K562 (cell line): Measurements from ENCODE around the gene VARS1. TPM values are rescaled to one million over a fixed set of nuclear protein-coding genes. Genes with fewer than 3 reads are reported as not detected.

Experiments used
- CCAR2 ChIP-seq: fragments of 200-400 bp; formaldehyde crosslinking; IDR thresholded peaks from 2 replicates; pipeline ENCODE4 v1.6.1; 2017; ENCODE audit warnings: mild to moderate bottlenecking, low read depth, low read length
- CREB3L1 ChIP-seq: fragments of 450-650 bp; IDR thresholded peaks from 2 replicates; pipeline ENCODE4 v1.6.1; 2014; ENCODE audit warnings: low read depth, mild to moderate bottlenecking, moderate library complexity, borderline replicate concordance
- E2F3 ChIP-seq: fragments of 250-450 bp; sonication (Bioruptor Pico); IDR thresholded peaks from 2 replicates; pipeline ENCODE4 v1.4.0; 2020; ENCODE audit warnings: mild to moderate bottlenecking
- FIP1L1 ChIP-seq: fragments of 200-400 bp; formaldehyde crosslinking; IDR thresholded peaks from 2 replicates; pipeline ENCODE4 v1.6.1; 2018; ENCODE audit warnings: mild to moderate bottlenecking, low read depth, low read length; ENCODE audit not compliant: poor library complexity, severe bottlenecking
- FOXJ3 ChIP-seq: sonication (generic); formaldehyde crosslinking; IDR thresholded peaks from 2 replicates; pipeline ENCODE4 v1.4.0; 2020; ENCODE audit warnings: mild to moderate bottlenecking, missing genetic modification reagents
- FOXK2 ChIP-seq, 2 experiments: fragments of 450-650 bp; IDR thresholded peaks in 1 of 2; conservative IDR thresholded peaks in 1 of 2; 2 replicates each; pipeline ENCODE4 v1.6.1; 2016; ENCODE audit warnings: low read depth in 2 of 2, mild to moderate bottlenecking in 1 of 2
- HNRNPK ChIP-seq: fragments of 200-400 bp; formaldehyde crosslinking; IDR thresholded peaks from one replicate; pipeline ENCODE4 v1.6.1; 2018; ENCODE audit warnings: mild to moderate bottlenecking, low read depth, low read length; ENCODE audit not compliant: poor library complexity, severe bottlenecking
- HNRNPL ChIP-seq: fragments of 200-400 bp; formaldehyde crosslinking; IDR thresholded peaks from 2 replicates; pipeline ENCODE4 v1.6.1; 2017; ENCODE audit warnings: low read depth, mild to moderate bottlenecking, low read length
- MITF ChIP-seq: IDR thresholded peaks from 2 replicates; pipeline ENCODE4 v1.6.1; 2014; ENCODE audit warnings: antibody characterized with exemption
- NFE2L1 ChIP-seq: fragments of 450-650 bp; IDR thresholded peaks from 2 replicates; pipeline ENCODE4 v1.6.1; 2016; ENCODE audit warnings: missing genetic modification characterization, low read depth, mild to moderate bottlenecking, missing compliant biosample characterization, moderate library complexity, borderline replicate concordance
- NFYB ChIP-seq: IDR thresholded peaks from 2 replicates; pipeline ENCODE4 v1.6.1; 2011; ENCODE audit warnings: mild to moderate bottlenecking, moderate library complexity; ENCODE audit not compliant: insufficient read length; ENCODE audit errors: extremely low read depth
- PHB ChIP-seq: fragments of 250-450 bp; sonication (Bioruptor Pico); IDR thresholded peaks from 2 replicates; pipeline ENCODE4 v1.5.0; 2021
- RREB1 ChIP-seq: fragments of 250-450 bp; sonication (Bioruptor Pico); IDR thresholded peaks from 2 replicates; pipeline ENCODE4 v1.4.0; 2020
- SAFB2 ChIP-seq: fragments of 200-400 bp; formaldehyde crosslinking; IDR thresholded peaks from 2 replicates; pipeline ENCODE4 v1.6.1; 2018; ENCODE audit warnings: borderline replicate concordance, low read length, low read depth, moderate library complexity; ENCODE audit not compliant: severe bottlenecking
- ZFP30 ChIP-seq: fragments of 250-450 bp; sonication (Bioruptor Pico); IDR thresholded peaks from 2 replicates; pipeline ENCODE4 v1.8.0; 2022; ENCODE audit warnings: moderate library complexity, mild to moderate bottlenecking, inconsistent platforms, borderline replicate concordance
- ZNF395 ChIP-seq: fragments of 200-800 bp; sonication (Bioruptor generic); IDR thresholded peaks from 2 replicates; pipeline ENCODE4 v1.6.1; 2017; ENCODE audit warnings: missing genetic modification characterization, missing compliant biosample characterization
- ZNF551 ChIP-seq: fragments of 250-450 bp; sonication (Bioruptor Pico); IDR thresholded peaks from 2 replicates; pipeline ENCODE4 v1.5.0; 2021; ENCODE audit warnings: mild to moderate bottlenecking, moderate library complexity
- polyA plus RNA-seq, 8 experiments: library from polyadenylated mRNA; depleted of rRNA in 4 of 8; stranded (reverse) in 5 of 8; unstranded in 3 of 8; fragments of >200 nt; fragmentation: Nextera tagmentation in 2 of 8; fragmentation: Illumina TruSeq in 1 of 8; extraction: Ambion mirVana in 2 of 8; extraction: Trizol in 1 of 8; gene quantifications; 2 replicates each; pipeline versions ENCODE4 v1.2.1 to v1.2.3, GENCODE V29; 2011 to 2014; ENCODE audit warnings: inconsistent platforms in 1 of 8, missing spikeins in 1 of 8
- total RNA-seq, 7 experiments: library from RNA; depleted of rRNA in 6 of 7; stranded (reverse); fragments of >200 nt in 6 of 7; fragmentation: Illumina TruSeq in 2 of 7; extraction: Trizol in 2 of 7; gene quantifications; 2 replicates each; pipeline versions ENCODE4 v1.2.1 to v1.2.3, GENCODE V29; 2011 to 2021; ENCODE audit warnings: low replicate concordance in 1 of 7

VARS1 gene
- total and polyA plus RNA-seq, 9 of the 15 experiments (the other 6 are each of a cell fraction or from before 2014, with no cell fraction given): 2.9 to 488 (median 130) TPM

- TF ChIP-seq NFYB (peak; percentile 14), CREB3L1 (no peak), SAFB2 (no peak), PHB (CRISPR knock-in tag) (peak; percentile 81; the same call in 1 of the 2 replicates), MITF (no peak), ZNF395 (CRISPR knock-in tag) (no peak), RREB1 (CRISPR knock-in tag) (no peak), HNRNPL (no peak), E2F3 (CRISPR knock-in tag) (no peak), FOXJ3 (CRISPR knock-in tag) (no peak), HNRNPK (no peak), FIP1L1 (no peak), ZNF551 (no peak), CCAR2 (no peak), FOXK2 (conservative IDR thresholded peaks at IDR 0.05 in 1 of 2, IDR thresholded peaks at IDR 0.05 in 1 of 2; ENCODE audit: low read depth in 2 of 2) (peak in 1 of 2 experiments; percentile 58; a peak in 2 of 4 replicates), NFE2L1 (no peak), ZFP30 (CRISPR knock-in tag) (no peak)
Measured at GRCh38 chr6:31794866-31795615, 511 bp downstream of the VARS1 start (continued).
